SK-N-MC (cell line): ENCODE measurements around the gene NGLY1.
A peak's percentile ranks its signal among the peaks of the same experiment; 100 is the strongest.

ENCODE experiments used
- DNase-seq: peaks from one replicate; pipeline ENCODE4 v3.0.0-alpha.2; 2011; ENCODE audit warnings: low read depth, low spot score
- H3K27ac ChIP-seq: fragments of 200-600 bp; sonication (generic); 2 replicates; pipeline ENCODE4 v1.5.1; 2016; ENCODE audit warnings: mixed run types
- H3K36me3 ChIP-seq: fragments of 200-600 bp; sonication (generic); 2 replicates; pipeline ENCODE4 v1.6.1; 2017; ENCODE audit warnings: antibody characterized with exemption, low read length, mixed read lengths; ENCODE audit not compliant: insufficient read depth
- H3K4me3 ChIP-seq: fragments of 200-600 bp; sonication (generic); 2 replicates; pipeline ENCODE4 v1.5.1; 2016
- H3K9ac ChIP-seq: fragments of 200-600 bp; sonication (generic); 2 replicates; pipeline ENCODE4 v1.8.0; 2017; ENCODE audit warnings: mixed run types, mixed read lengths; ENCODE audit not compliant: insufficient read length
- H3K9me3 ChIP-seq: fragments of 200-600 bp; sonication (generic); 2 replicates; pipeline ENCODE4 v1.6.1; 2017; ENCODE audit warnings: low read depth, mild to moderate bottlenecking, antibody characterized with exemption, low read length, moderate library complexity, mixed read lengths
- EZH2 ChIP-seq: fragments of 200-600 bp; sonication (generic); IDR thresholded peaks from one replicate; pipeline ENCODE4 v1.6.1; 2017; ENCODE audit warnings: antibody characterized with exemption
- FOXP2 ChIP-seq: optimal IDR thresholded peaks from 2 replicates; pipeline ENCODE3; 2011; ENCODE audit warnings: mild to moderate bottlenecking, moderate library complexity; ENCODE audit not compliant: insufficient read depth; ENCODE audit errors: extremely low read length, control extremely low read depth
- POLR2AphosphoS5 ChIP-seq: IDR thresholded peaks from 2 replicates; pipeline ENCODE4 v1.6.1; 2012; ENCODE audit warnings: mild to moderate bottlenecking, low read depth, low read length, borderline replicate concordance

Gene NGLY1, protein sequence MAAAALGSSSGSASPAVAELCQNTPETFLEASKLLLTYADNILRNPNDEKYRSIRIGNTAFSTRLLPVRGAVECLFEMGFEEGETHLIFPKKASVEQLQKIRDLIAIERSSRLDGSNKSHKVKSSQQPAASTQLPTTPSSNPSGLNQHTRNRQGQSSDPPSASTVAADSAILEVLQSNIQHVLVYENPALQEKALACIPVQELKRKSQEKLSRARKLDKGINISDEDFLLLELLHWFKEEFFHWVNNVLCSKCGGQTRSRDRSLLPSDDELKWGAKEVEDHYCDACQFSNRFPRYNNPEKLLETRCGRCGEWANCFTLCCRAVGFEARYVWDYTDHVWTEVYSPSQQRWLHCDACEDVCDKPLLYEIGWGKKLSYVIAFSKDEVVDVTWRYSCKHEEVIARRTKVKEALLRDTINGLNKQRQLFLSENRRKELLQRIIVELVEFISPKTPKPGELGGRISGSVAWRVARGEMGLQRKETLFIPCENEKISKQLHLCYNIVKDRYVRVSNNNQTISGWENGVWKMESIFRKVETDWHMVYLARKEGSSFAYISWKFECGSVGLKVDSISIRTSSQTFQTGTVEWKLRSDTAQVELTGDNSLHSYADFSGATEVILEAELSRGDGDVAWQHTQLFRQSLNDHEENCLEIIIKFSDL

DNA sequence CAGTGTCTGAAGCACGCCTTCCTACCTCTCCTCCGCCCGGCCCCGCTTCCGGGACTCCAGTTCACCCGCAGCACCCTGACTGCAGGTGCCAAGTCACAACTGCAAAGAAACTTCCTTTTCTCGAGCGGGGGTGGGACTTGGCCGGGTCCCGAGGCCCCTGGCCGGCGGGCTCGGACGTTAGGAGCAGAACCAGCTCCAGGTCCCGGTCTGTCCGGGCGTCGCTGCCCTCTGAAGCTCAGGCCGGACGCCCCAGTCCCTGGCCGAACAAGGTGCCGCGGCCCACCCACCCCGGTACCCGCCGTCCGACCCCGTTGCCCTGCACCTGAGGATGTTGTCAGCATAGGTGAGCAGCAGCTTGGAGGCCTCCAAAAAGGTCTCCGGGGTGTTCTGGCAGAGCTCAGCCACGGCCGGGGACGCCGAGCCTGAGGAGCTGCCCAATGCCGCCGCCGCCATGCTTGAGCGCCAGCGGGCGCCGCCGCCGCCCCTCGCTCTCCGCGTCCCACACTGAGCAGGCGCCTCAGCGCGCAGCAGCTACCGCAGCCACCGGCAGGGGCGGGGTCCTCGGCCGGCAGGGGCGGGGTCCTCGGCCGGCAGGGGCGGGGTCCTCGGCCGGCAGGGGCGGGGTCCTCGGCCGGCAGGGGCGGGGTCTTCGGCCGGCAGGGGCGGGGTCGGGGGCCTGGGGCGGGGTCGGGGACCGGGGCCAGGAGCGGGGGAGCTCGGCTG is at the start of gene NGLY1:
Gene NGLY1, minus strand, starts transcription at position 506 of the 723 bp plus-strand sequence. Its CDS starts 53 bp downstream, at position 453.
- Histone ChIP-seq H3K9me3 (no peaks in the 10 kb centered on the region), H3K27ac (no peak within 1 kb of the TSS), H3K4me3 (peak within 1 kb of the TSS; percentile 82), H3K36me3 (no peaks in the 10 kb centered on the region), H3K9ac (peak within 1 kb of the TSS; percentile 68)
- TF ChIP-seq EZH2 (no peak), POLR2AphosphoS5 (peak; percentile 86)
- no peak for DNase-seq

DNA sequence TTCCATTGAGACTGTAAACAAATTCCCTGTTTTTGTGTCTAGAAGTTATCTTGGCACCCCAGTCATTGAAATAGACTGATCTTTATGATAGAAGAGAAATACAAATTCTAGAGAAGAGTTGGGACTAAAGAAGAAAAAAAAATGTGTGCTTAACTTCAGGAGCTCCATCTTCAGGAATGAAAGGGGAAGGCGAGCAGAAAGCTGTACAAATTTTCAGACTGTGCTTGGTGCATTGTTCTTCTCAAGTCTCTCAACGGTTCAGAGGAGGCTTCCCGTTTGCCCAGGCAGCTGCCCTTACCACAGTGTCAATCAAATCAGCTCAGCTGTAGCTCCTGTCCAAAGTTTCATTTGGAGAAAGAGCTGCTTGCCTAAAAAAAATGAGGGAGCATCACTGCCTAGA is 48.3 kb upstream of the NGLY1 start:
- TF ChIP-seq EZH2 (no peak), POLR2AphosphoS5 (no peak), FOXP2 (no peak)
- no peaks in the 10 kb centered on the region for H3K36me3 ChIP-seq
- no peak for DNase-seq
- H3K9ac ChIP-seq, result no peak overlapping the region
- no peaks in the 10 kb centered on the region for H3K9me3 ChIP-seq
- H3K27ac ChIP-seq, result no peak overlapping the region
- no peak overlapping the region for H3K4me3 ChIP-seq

DNA sequence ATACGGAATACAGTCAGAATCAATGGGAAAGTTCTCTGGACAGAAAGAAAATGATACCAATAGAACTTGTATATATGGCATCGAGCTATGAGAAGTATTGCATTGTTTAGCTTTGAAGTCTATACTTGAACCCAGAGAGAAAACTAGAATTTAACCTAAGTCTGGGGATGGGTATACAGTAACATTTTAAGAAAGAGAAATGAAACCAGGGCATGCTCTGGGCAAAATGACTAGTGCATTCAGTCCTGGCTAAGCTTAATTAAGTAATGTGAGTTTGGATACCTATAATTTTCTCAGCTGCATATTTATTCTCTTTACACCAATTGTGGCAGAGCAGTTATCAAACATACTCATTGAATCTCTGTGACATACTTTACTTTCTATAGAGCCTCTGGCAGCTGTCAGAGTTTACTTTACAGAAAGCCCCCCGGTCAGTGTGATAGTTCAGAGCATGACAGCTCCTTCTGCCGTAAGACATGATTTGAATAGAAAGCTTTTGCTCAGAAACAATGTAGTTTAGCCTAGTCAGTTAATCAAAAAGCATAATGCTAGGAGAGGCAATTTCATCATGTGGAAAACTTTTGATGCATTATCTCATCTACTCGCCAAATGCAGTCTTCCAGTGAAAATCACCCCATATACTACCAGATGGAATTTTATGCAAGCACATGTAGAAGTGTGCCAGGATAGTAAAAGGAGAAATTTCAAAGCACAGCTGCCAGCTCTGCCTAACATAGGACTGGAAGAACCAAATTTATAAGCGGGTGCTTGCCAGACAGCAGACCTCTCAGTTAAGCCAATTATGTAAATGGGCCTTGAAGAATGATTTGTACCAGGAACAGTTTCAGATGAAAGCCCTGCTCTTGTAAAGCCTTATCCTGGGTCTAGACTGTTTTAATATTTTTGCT is 47.4 kb upstream of the NGLY1 start:
- Histone ChIP-seq H3K9me3 (no peaks in the 10 kb centered on the region), H3K9ac (no peak overlapping the region), H3K36me3 (no peaks in the 10 kb centered on the region), H3K4me3 (no peak overlapping the region), H3K27ac (no peak overlapping the region)
- TF ChIP-seq POLR2AphosphoS5 (no peak), FOXP2 (no peak), EZH2 (no peak)
- DNase-seq, result no peak

DNA sequence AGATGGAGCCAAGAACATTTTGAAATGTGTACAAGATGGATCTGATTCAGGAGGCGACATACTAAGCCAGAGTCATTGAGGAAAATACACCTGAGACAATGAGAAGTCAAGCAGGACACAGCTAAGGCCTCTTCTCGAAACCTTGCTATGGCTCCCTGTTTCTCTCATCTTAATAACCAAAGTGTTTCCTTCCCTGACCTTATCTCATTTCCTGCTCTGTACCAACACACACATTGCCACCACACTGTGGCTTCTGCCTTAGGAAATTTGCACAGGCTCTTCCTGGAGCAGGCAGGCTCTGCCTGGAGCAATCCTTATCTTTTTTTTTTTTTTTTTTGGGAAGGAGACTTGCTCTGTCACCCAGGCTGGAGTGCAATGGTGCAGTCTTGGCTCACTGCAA is 43.3 kb upstream of the NGLY1 start:
- no peak for TF ChIP-seq POLR2AphosphoS5
- no peak for TF ChIP-seq EZH2
- no peak for TF ChIP-seq FOXP2
- no peak overlapping the region for H3K9ac ChIP-seq
- no peaks in the 10 kb centered on the region for H3K9me3 ChIP-seq
- no peak overlapping the region for H3K4me3 ChIP-seq
- H3K36me3 ChIP-seq, result no peaks in the 10 kb centered on the region
- DNase-seq, result no peak
- no peak overlapping the region for H3K27ac ChIP-seq

DNA sequence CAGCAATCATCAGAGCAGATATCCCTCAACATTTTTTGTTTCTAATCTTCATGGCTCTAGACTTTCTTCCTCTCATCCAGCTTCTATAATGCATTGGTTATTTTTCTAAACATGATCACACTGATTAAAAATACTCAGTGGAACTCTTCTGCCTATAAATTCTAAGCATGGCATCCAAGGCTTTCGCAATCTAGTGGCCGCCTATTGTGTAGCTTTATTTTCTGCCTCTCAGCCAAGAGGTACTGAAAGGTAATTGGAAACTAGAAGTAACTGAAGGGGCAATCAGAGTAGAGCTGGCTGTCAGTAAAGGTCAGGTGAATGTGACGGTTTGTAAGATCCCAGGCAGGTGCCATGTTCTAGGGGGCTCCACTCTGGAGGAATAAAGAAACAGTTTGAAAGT is 40.1 kb upstream of the NGLY1 start:
- no peak for DNase-seq
- Histone ChIP-seq H3K27ac (no peak overlapping the region), H3K9me3 (no peaks in the 10 kb centered on the region), H3K4me3 (no peak overlapping the region), H3K36me3 (no peaks in the 10 kb centered on the region), H3K9ac (no peak overlapping the region)
- TF ChIP-seq FOXP2 (no peak), POLR2AphosphoS5 (no peak), EZH2 (no peak)

DNA sequence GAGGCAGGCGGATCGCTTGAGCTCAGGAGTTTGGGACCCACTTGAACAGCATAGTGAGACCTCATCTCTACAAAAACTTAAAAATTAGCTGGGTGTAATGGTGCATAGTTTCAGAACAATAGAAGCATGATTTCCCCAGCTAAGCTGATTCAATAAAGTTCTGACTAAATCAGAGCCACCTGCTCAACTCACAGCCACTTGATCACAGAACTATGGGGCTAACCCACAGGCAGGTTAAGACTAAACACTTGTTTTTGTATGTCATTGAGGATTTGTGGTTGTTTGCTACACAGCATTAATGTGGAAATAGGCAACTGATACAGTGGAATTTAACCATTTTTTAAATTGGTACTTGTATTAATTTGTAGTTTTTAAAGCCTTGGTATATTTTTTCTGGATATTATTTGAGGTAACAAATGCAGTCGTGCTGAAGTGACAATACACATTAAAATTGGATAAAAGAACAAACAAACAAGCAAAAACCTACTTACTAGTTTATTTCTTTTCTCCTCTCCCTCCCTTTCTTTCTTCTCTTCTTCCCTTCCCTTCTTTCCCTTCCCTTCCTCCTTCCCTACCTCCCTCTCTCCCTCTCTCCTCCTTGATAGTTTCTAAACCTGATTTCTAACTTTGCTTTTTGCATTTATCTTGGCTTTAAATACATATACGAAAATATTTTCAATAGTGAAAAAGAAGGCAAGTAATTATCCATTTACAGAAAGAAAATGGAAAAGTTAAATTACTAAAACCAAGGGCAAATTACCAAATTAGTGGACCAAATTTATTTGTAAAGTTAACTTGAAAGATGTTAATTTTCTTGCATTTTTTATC is 38.7 kb upstream of the NGLY1 start:
- H3K9me3 ChIP-seq, result no peaks in the 10 kb centered on the region
- TF ChIP-seq EZH2 (no peak), FOXP2 (no peak), POLR2AphosphoS5 (no peak)
- DNase-seq, result no peak
- no peak overlapping the region for H3K27ac ChIP-seq
- H3K36me3 ChIP-seq, result no peaks in the 10 kb centered on the region
- no peak overlapping the region for H3K4me3 ChIP-seq
- H3K9ac ChIP-seq, result no peak overlapping the region

DNA sequence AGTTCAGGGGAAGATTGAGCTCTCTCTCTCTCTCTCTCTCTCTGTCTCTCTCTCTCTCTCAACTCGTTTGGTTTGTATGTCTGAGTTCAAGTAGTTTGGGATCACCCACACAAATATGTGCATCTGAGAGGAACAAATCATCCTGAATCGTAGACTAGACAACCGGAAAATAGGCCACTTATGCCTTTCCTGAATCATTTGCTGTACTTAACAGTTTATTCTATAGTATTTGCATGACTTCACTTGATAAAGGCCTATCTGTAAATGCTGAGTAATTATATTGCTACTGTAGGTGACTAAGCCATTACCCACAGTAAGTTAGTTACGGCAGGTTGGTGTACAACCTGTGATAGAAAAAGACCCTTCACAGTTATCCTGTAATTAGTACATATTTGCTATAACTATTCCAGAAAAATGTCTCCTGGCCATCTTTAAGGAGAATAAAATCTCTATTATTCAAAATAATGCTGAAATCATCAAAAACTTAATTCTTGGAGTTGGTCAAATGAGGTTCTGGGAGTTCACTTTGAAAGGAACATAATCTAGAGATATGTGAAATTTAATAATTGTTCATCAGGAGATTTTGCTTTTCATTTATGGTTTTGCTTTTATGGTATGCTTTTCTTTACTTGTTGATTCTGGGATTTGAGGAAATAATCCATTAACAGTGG is 37.7 kb upstream of the NGLY1 start:
- Histone ChIP-seq H3K9me3 (no peaks in the 10 kb centered on the region), H3K9ac (no peak overlapping the region), H3K36me3 (no peaks in the 10 kb centered on the region), H3K4me3 (no peak overlapping the region), H3K27ac (no peak overlapping the region)
- TF ChIP-seq EZH2, result no peak
- TF ChIP-seq FOXP2, result no peak
- no peak; the same call in 1 of the 2 replicates for TF ChIP-seq POLR2AphosphoS5
- DNase-seq, result peak; percentile 18
